GM12872 (cell line): ENCODE measurements around the gene KLHL1.

Experiments
- CTCF ChIP-seq: IDR thresholded peaks from 3 replicates; pipeline ENCODE4 v1.5.1; 2011; ENCODE audit warnings: low read depth, mild to moderate bottlenecking, low read length, moderate library complexity; ENCODE audit not compliant: insufficient read depth

KLHL1 gene

DNA sequence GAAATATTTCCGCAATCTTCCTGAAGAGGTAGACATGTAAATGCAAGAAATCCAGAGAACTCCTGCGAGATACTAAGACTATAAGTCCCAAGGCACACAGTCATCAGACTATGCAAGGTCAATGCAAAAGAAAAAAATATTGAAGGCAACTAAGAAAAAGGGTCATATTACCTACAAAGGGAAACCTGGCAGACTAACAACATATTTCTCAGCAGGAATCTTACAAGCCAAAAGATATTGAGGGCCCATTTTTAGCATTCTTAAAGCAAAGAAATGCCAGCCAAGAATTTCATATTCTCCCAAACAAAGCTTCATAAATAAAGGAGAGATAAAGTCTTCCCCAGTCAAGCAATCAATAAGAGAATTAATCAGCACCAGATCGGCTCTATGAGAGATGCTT lies 299.1 kb downstream of the KLHL1 start:
- no peak for TF ChIP-seq CTCF

DNA sequence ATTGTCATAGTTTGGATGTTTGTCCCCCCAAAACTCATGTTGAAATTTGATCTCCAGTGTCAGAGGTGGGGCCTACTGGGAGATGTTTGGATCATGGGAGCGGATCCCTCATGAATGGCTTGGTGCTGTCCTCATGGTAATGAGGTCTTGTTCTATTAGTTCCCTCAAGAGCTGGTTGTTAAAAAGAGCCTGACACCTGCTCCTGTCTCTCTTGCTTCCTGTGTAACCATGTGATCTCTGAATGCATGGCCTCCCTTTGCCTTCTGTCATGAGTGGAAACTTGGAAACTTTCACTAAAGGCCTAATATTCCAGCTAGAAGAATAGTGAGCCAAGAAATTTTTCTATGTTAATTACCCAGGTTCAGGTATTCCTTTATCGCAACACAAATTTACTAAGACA lies 312.0 kb downstream of the KLHL1 start:
- no peak for TF ChIP-seq CTCF

- TF ChIP-seq CTCF: no peak
Measured at GRCh38 chr13:69793783-69794453, 314.3 kb downstream of the KLHL1 start.

DNA sequence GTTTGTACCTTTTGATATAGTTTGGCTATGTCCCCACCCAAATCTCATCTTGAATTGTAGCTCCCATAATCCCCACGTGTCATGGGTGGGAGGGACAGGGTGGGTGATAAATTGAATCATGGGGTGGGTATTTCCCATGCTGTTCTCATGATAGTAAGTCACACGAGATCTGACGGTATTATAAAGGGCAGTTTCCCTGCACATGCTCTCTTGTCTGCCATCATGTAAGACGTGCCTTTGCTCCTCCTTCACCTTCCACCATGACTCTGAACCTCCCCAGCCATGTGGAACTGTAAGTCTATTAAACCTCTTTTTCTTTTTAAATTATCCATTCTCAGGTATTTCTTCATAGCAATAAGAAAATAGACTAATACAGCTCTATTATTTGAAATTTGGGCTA lies 331.3 kb downstream of the KLHL1 start:
- TF ChIP-seq CTCF: no peak

- no peak for TF ChIP-seq CTCF
Measured at GRCh38 chr13:69769608-69770007, 338.6 kb downstream of the KLHL1 start.

DNA sequence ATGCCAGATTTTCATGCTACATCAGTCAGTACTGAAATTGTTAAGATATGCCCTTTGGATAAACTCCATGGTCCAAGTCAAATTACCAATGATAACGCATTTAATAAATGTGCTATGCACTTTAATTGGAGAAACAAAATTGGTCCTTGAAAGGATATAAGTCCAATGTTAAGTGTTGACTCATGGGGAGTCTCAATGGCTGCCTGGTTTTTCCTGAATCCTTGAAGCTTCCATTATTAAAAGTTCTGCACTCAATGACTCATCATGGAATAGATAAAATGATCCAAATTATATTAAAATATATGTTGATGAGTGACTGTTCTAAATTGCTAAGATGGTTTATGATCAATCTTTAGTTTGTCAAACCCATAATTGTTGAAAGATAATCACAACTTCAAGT lies 346.7 kb downstream of the KLHL1 start:
- no peak for TF ChIP-seq CTCF

DNA sequence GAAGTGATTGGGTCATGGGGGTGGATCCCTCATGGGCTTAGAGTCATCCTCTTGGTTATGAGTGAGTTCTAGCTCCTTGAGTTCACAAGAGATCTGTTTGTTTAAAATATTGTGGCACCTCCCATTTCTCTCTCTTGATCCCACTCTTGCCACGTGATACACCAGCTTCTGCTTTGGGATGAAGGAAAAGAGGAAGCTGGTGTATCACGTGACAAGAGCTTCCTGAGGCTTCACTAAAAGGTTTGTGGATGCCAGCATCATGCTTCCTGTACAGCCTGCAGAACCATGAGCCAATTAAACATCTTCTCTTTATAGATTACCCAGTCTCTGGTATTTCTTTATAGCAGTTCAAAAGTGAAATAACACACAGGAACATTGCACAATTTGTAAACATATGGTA lies 353.2 kb downstream of the KLHL1 start:
- TF ChIP-seq CTCF: no peak

GRCh38 chr13:69751259-69751658 lies 357.0 kb downstream of the KLHL1 start:
- no peak for TF ChIP-seq CTCF
